GM13977 (cell line): Measurements from ENCODE around the gene PDCL3.

Source experiments
- DNase-seq: peaks from one replicate; pipeline ENCODE4 v3.0.0; 2012; ENCODE audit warnings: low spot score
- CTCF ChIP-seq: IDR thresholded peaks from 2 replicates; pipeline ENCODE4 v1.5.1; 2012; ENCODE audit warnings: mild to moderate bottlenecking, control low read depth; ENCODE audit not compliant: insufficient read depth; ENCODE audit errors: extremely low read depth, missing control alignments
- in situ Hi-C: fragments of 300-500 bp; cut with MboI; formaldehyde crosslinking; loops from one replicate; pipeline ENCODE4 v1.12.0; 2022; ENCODE audit warnings: low sequenced_read_pairs, low pct_unique_long_range_greater_than_20kb, mixed read lengths, inconsistent platforms; ENCODE audit not compliant: unreplicated experiment

The PDCL3 gene

DNA sequence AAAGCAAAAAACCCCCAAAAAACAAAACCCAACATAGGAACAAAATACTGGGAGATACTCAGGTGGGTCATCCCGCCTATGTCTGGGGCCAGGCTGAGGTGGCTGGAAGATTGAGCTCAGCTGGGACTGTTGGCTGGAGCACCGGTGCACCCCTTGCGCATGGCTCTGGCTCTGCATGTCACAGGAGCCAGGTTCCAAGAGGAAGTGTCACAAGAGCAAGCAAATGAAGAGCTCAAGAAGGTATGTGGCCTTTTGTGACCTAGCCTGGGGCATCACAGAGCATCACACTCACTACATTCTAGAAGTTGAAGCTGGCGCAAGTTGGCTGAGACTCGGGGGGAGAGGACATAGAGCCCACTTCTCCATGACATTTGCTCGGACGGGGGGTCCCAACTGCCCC, 40.6 kb downstream of the PDCL3 start:
- in situ Hi-C loops, result no loop called here
- TF ChIP-seq CTCF, result no peak
- no peak for DNase-seq

DNA sequence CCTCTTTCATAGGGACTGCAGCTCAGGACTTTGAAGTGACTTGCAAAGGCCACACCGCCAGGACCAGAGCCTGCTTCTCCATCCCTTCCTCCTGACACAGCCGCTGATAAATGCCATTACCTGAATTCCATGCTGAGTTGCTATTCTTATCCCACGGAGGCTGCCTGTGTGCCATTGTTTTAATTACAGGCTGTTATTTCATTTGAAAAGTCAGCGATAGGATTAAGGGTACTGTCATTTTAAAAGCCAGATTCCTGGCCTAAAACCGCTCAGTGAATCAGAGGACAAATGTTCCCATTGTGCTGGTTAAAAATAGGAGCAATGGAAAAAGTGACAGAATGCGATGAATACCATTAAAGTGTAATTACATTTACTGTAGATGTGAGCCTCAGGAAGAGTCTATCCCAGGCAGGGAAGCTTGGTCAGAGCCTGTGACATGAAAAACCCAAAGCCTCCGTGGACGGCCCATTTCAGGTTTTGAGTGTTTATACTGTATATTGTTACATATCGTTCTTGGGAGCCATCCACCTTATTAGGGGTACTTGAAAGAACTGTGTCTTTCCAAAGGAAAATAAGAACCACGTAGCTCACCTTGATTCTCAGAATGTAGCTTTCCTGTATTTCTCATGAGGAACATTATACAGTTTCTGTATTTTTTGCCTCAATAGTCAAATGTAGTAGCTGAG, 41.3 kb downstream of the PDCL3 start:
- DNase-seq, result no peak
- in situ Hi-C loops, result no loop called here
- TF ChIP-seq CTCF, result no peak

DNA sequence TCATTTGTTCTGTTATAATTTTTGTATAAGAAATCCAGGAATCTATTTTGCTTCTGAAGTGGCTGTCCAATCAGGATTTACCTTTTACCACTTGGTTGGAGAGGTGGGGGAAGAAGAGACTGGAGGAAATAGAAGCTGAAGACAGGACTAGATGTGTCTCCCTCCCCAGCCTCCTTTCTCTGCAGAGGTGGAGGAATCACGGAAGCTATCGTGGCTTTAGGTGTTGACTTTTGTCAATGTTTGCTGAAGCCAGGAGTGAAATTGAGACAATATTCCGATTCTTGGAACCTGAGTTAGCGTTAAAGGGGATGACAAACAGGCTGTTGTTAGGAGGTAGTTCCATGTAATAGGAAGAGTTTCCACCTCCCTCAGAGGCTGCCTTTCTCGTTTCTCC, 43.5 kb downstream of the PDCL3 start:
- TF ChIP-seq CTCF, result no peak
- in situ Hi-C loops, result no loop called here
- no peak for DNase-seq

GRCh38 chr2:100606726-100607343, 44.0 kb downstream of the PDCL3 start:
- peak; percentile 68 for DNase-seq
- in situ Hi-C loops, result no loop called here
- peak; percentile 78 for TF ChIP-seq CTCF

DNA sequence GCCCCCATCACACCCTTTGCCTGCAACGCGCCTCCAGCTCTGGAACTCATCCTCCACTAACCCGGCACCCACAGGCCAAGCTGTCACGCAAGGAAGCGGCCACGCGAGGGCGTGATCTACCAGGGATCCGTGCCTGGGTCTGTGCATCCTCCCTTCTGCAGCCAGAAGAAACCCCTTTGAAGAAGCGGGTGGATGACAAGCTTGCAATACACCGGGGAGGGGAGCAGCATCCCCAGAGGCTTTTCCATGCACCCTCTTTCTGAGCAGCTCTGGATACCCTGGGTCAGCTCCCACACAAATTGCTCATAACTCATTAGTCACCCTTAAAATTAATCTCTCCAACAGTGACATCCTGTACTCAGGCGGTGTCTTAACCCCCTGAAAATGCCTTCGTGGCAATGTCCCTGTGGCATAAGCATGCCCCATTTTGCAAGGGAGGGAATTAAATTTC, 47.6 kb downstream of the PDCL3 start:
- TF ChIP-seq CTCF, result peak; percentile 73
- in situ Hi-C loops, result loop anchor here (5.0 kb wide), 1 partner anchor 377 kb away; no protein-coding TSS in a partner anchor
- DNase-seq, result peak; percentile 65

DNA sequence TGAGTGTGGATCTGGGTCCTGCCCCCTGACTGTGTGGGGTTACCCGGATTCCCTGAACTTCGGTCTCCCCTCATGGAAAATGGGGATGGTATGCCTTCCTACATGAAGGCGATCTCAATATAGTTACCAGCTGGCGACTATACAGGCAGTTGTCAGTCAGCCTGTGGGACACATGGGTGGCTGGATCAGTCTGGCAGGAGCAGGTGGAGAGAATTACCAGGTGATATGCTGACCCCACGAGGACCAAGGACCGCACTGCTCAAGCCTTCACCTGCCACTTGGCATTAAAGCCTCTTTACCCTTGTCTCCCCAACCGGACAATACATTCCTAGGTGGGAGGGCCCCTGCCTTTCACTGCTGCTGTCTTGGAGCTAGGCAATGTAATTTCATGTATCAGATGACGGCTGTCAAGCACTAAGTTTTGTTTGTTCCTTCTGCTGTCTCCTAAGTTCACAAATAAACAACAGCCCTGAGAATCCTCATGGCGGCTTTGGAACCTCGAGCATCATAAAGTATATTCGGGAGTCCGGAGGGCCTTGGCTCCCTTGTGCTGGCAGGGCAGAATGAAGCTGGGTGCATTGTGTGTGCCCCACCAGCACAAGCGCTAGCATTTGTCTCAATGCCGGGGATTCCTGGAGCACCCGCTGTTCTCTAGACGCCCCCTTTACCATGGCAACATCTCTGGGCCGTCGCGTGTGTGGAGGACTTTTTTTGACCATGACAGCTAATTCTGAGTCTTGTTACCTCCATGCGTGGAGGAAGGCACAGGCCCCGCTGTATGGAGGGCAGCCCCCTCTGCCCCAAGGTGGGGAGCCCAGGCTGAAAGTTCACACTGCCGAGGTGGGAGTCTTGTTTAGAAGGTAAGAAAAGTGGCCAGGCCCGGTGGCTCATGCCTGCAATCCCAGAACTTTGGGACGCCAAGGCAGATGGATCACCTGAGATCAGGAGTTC, 48.6 kb downstream of the PDCL3 start:
- DNase-seq, result no peak
- TF ChIP-seq CTCF, result no peak
- in situ Hi-C loops, result loop anchor here (5.0 kb wide), 1 partner anchor 376 kb away; no protein-coding TSS in a partner anchor
